ENCODE data around the gene PHGDH. TPM values are rescaled to one million over a fixed set of nuclear protein-coding genes. Genes with fewer than 3 reads are reported as not detected.
A peak's percentile ranks its signal among the peaks of the same experiment; 100 is the strongest.

Gene PHGDH
- total RNA-seq, 1 donor from 2014 or later, result 13.0 TPM

DNA sequence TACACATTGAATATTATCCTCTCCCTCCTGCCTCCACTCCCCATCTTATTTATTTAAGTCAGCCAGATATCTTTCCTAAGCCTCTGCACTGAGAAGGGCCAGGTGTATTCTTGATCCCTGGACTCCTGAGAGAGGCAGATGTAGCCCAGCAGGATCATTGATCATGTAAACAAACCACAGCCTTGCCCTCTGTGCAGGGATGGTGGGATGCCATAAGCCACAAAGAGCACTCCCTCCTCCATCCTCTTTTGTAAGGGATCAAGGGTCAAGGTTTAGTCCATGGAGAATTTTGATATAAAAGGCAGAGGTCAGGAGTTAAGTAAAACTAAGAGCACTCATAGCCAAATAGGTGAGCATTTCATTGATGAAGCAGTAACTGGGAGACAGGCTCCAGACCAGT, 17.3 kb downstream of the PHGDH start:
- DNase-seq (ENCODE audit: low spot score in 2 of 2) (no peak), FAIRE-seq (no peak)

DNA sequence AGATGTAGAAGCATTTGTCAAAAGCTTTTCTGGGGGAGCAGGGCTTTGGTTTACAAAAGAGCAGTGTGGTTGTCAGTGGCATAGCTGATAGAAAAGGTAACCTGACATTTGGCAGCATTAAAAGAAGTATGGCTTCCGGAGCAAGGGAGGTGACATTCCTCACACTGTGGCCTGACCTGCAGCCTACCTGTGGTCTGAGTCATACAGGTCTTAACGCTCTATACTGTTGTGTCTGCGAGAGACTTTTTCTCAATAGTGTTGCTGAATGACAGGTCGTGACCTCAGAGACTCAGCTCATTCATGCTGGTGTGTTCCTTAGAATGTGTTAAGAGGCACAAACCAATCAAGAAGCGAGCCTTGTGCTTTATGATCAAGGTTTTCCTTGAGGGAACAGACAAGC, 19.3 kb downstream of the PHGDH start:
- DNase-seq (ENCODE audit: low spot score in 2 of 2), result no peak
- FAIRE-seq, result no peak

DNA sequence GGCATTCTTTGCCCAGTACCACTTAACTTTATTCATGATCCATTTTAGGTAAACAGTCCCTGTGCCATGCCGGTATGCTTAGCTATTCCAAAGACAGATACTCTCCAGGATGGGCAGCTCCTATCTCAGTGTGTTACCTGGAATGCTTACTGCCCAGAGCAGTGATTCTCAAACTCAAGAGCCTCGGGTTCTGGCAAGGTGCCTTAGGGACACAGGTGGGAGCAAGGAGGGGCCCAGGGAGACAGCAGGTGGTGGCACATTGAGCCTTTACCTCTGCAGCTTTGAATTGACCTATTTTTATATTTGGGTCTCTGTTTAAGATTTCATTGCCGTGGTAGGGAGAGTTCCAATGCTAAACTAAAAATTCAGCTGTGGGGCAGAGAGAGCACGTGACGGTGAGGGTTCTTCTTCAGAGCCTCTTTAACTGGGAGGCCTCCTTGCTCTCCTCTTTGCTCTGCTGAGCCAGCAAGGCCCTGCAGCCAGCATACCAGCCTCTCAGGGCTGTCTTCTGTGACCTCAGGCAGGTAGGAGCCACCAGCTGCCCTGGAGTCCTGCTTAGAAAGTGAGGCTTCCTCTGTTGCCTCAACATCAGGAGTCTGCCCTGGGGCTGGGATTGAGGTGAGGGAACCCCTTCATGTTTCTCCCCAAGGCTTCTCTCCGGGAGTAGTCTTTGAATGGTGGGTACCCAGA, 20.2 kb downstream of the PHGDH start:
- FAIRE-seq, result no peak
- DNase-seq (ENCODE audit: low spot score in 2 of 2), result no peak

DNA sequence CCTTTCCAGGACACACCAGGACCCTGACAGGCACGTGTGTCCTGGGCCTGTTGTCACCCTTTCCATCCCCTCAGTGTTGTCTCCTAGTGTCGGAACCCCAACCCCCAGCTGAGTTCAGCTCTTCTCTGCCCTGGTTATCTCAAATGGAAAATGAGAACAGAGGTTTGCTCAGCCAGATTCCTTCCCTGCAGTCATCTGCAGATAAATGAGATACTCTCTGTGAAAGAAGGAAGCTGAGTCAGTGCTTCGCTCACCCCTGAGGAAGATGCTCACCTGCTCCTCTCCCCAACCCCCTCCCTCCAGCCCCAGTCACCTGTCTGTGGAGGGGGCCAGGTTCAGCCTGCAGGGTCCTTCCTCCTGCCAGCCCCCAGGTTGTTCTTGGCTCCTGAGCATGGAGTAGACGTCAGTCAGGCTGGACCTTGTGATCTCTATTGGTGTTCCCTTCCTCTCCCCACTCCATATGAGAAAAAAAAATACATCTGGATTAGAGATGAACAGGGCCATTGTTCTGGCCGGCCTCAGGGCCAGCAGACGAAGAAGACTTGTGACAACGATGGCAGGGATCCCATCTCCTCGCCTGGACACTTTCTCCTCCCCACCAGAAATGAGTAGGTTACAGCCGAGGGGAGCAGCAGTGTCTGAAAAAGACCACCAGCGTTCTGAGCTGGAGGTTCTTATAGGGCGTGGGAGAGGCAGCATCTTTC, 20.9 kb downstream of the PHGDH start:
- FAIRE-seq (no peak), DNase-seq (ENCODE audit: low spot score in 2 of 2) (peak in 1 of 2 donors; percentile 49)

DNA sequence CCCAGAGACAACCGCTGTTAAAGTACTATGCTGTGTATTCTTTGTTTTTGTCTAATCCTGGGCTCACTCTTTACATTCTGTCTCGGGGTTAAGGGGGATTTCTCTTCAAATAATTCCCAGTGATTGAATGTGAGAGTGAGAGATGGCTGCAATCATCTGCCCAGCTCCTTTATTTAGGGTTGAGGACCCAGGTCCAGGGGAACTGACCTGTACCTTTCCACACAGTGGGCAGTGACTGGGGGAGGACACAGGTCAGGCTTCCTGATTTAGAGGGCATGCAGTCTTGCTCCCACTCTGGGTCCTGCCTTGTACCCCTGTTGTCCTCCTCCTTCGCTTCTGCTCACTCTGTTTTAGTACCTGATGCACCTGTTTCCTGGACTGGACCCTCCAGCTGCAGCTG, 22.0 kb downstream of the PHGDH start:
- FAIRE-seq (no peak), DNase-seq (ENCODE audit: low spot score in 2 of 2) (no peak)

DNA sequence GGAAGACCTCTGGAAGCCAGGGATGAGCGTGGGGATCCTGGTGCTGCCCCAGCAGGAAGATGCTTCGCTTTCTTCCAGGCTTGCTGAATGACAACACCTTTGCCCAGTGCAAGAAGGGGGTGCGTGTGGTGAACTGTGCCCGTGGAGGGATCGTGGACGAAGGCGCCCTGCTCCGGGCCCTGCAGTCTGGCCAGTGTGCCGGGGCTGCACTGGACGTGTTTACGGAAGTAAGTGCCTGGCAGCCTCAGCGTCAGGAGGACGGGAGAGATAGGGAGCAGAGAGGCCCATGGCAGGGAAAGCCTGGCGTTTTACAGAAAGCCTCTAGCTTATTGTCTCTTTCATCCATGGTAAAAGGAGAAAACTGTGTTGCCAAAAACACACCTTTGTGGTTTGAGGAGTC, 23.5 kb downstream of the PHGDH start:
- FAIRE-seq (no peak), DNase-seq (ENCODE audit: low spot score in 2 of 2) (no peak)

DNA sequence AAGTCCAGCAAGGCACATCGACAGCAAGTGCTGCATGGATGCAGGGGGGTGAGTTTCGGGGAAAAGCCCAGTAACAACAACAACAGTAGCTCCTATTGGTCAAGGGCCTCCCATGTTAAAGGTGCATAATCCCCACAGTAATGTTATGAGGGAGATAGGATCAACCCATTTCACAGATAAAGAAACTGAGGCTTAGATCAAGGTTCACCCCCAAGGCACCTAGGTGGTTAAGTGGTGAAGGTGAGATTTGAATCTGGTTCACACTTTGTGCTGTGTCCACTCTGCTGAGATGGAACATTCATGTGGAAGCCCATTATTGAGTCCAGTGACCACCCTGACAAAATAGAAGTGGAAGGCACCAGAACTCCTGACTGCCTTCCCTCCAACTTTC, 24.9 kb downstream of the PHGDH start:
- FAIRE-seq (no peak), DNase-seq (ENCODE audit: low spot score in 2 of 2) (no peak)

DNA sequence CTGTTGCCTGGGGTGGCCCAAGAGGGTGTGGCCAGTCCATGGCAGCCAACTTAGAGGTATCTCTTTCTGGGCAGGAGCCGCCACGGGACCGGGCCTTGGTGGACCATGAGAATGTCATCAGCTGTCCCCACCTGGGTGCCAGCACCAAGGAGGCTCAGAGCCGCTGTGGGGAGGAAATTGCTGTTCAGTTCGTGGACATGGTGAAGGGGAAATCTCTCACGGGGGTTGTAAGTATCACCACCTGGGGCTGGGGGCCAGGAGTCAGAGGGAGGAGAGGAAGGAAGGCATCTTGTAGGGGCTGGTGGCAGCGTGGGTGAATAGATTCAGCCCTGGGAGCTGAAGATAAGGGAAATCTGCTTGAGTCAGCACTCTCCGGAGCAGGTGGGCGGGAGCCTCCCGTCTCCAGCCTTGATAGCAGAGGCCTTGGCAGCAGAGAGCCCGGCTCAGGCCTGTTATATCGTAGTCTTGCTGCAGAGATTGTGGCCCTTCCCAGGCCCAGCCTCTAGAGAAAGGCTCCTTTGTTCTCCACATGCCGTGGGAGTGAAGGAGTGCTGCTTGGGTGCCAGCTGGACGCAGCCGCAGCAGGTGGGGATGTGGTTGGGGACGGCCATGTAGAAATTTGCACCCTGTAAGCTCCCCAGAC, 25.4 kb downstream of the PHGDH start:
- FAIRE-seq (no peak), DNase-seq (ENCODE audit: low spot score in 2 of 2) (peak in 1 of 2 donors; percentile 41)

DNA sequence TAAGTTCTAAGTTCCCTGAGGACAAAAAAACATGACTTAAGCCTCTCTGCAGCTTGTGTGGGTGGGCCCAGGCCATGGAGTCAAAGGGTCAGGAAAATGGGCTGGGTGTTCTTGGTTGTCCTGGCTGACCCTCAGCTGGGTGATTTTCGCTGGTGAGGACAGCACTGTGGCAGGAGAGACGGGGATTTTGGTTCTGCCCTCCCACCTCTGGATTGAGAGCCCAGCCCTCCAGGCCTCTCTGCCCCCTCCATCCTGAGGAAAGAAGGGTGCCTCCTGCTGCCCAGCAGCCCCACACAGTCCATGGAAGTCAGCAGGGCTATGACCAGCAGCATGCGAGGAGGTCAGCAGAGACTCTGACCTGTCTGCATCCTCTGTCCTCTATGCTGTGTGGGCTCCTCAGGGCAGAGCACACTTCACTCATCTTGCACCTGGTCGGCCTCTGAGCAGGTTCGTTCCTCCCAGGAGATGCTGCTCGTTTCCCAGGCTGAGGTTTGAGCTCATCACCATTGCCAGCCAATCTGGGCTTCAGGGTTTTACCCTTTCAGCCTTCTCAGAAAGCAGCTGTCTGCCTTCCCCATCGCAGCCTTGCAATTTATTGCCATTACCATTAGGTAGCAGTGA, 26.5 kb downstream of the PHGDH start:
- no peak for DNase-seq (ENCODE audit: low spot score in 2 of 2)
- FAIRE-seq, result no peak

DNA sequence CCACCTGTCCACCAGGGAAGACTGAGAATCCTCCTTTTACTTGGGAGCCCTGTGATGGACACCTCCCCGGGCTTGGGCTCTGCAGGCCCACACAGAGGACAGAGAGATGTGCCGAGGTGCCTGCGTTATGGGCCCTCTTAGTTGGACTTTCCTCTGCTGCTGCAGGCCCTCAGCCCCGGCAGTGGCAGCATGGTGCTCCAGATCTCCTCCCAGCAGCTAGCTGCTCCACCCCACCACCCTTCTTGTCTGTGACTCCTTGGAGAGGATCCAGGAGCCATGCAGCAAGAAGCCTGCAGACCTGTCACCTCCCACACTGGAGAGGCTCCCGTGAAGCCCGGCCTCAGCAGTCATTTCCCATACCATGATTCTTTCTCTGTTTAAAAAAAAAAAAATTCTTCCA, 27.4 kb downstream of the PHGDH start:
- FAIRE-seq, result no peak
- no peak for DNase-seq (ENCODE audit: low spot score in 2 of 2)

DNA sequence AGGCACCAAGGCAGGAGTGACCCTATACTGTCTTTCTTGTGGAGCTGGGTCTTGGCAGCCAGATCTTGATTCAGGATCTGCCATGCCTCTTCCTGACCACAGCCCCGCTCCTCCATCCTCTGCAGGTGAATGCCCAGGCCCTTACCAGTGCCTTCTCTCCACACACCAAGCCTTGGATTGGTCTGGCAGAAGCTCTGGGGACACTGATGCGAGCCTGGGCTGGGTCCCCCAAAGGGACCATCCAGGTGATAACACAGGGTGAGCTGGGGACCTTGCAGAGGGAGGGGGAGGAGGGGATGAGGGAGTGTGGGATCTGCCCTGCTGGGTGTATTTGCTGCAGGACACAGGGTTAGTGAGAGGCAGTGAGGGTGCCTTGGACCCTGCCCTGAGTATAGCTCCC, 28.5 kb downstream of the PHGDH start:
- DNase-seq (ENCODE audit: low spot score in 2 of 2) (no peak), FAIRE-seq (no peak)

DNA sequence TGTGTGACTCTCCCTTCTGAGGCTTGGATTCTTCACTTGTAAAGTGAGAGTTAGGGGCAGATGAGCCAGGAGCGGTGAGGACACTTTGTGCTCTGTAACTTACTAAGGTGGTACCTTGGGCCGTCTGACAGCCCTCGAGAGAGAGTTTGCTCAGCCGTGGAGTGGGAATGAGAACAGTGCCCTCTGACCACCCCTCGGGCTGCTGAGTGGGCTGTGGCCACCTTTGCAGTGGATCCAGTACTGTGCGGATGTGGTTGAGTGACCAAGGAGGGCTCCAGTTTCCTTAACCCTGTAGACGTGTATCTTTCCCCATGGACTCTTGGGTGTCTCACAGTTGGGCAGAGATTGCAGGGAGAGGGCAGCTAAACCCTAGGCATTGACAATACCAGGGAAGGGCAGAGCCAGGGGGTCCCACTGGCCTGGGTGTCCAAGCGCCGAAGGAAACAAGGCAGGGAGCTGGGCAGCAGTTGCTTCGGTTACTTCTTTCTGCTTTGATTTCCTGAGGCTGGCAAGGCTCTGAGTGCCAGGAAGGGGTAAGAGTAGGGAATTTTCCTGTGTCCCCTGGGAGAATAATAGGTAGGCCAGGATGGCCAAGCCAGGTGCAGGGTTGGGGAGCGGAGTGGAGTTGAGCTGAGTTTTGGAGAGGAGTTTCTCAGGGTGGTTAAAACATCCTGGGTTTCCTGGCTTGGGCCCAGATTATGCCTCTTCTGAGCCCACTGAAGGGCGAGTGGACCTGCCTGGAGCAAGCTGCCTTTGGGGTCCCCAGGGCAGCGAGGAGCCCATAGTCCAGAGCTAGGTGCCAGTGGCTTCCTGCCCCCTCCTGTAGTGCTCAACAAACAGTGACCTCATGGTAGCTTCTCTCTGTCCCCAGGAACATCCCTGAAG, 29.4 kb downstream of the PHGDH start:
- no peak for FAIRE-seq

DNA sequence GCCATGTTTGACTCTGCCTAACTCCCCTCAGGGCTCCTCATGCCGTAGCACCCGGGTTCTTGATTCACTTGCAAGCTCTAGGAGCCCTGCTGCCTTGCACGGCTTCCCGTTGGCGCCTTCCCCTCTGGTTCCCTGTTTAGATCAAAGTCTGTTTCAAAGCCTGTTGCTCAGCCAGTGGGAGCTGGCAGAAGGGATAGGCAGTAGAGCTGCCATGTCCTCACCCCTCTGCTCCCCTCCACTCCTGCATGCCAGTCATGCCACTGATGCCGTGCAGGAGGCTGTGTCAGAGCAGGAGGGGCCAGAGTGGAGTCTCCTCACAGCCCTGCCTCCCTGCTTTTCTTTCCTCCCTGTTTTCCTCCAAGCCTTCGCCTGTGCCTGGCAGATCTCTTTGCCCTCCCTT, 30.5 kb downstream of the PHGDH start:
- DNase-seq (ENCODE audit: low spot score in 2 of 2) (no peak), FAIRE-seq (no peak)

More for the DNA sequence above, 29.4 kb downstream of the PHGDH start:
- DNase-seq (ENCODE audit: low spot score in 2 of 2), result no peak

DNA sequence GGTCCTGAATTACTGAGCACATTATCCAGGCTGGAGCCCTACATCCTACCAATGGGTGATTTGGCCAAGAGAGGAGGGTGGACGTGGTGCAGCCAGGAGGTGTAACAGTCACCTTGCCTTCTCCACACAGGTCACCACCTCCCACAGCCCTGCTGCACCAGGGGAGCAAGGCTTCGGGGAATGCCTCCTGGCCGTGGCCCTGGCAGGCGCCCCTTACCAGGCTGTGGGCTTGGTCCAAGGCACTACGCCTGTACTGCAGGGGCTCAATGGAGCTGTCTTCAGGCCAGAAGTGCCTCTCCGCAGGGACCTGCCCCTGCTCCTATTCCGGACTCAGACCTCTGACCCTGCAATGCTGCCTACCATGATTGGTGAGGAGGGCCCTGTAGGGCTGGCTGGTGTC, 30.9 kb downstream of the PHGDH start:
- DNase-seq (ENCODE audit: low spot score in 2 of 2) (no peak), FAIRE-seq (no peak)

DNA sequence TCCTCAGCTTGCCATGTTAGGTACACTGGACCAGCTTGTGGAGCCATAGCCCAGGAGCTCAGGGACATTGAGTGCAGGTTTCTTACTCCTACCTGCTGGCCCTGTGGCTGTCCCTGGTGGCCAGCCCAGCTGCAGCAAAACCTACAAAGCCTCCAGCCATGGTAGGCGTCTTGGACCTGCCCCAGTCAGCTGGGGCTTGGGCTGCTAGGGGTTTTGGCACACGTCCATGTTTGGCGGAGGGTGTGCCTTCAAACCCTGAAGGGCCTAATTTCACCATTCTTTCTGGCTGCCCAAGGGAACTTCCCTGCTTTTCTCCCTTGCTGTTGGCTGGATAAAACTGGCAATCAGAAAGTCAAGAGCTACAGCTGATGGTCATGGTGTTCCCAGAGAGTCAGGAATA, 31.6 kb downstream of the PHGDH start:
- DNase-seq (ENCODE audit: low spot score in 2 of 2), result no peak
- FAIRE-seq, result no peak

DNA sequence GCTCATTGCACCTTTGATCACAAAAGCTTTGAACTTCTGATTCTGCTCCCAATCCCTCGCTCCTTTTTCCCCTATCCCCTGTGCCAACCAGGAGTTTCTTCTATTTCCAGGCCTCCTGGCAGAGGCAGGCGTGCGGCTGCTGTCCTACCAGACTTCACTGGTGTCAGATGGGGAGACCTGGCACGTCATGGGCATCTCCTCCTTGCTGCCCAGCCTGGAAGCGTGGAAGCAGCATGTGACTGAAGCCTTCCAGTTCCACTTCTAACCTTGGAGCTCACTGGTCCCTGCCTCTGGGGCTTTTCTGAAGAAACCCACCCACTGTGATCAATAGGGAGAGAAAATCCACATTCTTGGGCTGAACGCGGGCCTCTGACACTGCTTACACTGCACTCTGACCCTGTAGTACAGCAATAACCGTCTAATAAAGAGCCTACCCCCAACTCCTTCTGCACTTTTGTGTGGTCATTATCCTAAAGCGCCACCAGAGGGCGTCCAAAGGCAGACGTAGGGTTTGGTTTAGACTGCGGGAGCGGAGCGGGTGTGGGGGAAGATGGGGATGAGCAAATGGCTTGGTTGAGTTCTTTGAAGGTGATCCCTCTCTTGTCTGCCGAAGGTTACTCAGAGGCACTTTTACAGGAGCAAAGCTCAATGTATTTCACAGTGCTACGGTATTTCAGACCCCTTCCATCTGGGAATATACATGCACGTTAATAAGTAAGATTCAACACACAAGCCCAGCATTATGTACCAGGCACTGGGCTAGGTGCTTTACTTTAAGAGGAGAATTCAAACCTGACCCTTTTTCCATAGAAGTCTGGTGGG, 32.3 kb downstream of the PHGDH start:
- DNase-seq (ENCODE audit: low spot score in 2 of 2) (peak in 1 of 2 donors; percentile 71), FAIRE-seq (no peak)

DNA sequence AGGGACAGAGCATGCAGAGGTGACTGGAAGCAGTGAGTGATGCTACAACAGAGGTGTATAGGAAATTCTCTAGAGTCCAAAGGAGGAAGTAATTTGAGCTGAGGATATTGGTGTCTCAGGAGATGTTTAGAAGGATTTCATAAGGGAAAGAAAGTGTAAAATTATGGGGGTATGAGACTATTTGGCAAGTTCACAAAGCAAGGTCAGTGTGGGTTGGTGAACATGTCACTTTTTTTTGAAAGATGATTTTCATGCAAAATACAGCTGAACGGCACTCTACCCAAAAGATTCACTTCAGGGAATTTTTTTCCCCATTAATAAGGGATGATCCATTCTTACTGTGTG, 32.8 kb downstream of the PHGDH start:
- DNase-seq (ENCODE audit: low spot score in 2 of 2), result no peak
- FAIRE-seq, result no peak

DNA sequence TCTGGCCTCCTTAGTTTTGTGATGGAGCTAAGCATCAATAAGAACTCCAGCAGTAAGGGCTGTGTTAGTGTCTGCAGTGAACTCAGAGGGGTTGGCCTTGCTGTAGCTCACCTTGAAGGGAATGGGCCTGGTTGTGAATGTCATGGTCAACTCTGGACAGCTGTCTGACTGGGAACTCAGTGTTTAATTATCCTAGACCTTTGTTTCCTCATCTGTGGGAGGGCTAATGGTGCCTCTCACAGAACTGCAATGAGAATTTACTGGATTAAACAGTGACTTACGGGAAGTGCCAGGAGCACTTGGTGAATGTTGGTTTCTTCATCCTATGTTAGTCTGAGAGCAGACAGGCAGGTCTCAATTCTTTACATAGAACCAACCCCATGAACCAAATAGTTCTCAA, 33.3 kb downstream of the PHGDH start:
- DNase-seq (ENCODE audit: low spot score in 2 of 2), result no peak
- no peak for FAIRE-seq

DNA sequence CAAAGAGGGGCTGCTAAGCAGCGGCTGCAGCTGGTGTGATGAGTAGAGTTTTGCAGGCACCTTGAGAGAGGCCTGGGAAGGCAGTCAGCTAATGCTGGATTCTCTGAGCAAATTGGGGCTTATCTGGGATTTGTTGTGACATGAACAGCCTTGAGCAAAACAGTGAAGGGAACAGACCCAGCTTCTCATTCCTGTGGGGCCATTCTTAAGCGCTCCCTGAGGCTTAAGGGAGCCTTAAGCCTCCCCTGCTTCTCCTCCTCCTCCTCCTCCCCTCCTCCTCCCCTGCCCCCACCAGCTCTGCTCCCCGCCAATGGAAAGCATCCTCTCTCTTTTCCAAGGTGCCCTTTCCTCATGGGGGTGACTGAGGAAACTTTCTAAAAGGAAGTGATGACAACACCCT, 35.7 kb downstream of the PHGDH start:
- FAIRE-seq, result no peak
- no peak for DNase-seq (ENCODE audit: low spot score in 2 of 2)

DNA sequence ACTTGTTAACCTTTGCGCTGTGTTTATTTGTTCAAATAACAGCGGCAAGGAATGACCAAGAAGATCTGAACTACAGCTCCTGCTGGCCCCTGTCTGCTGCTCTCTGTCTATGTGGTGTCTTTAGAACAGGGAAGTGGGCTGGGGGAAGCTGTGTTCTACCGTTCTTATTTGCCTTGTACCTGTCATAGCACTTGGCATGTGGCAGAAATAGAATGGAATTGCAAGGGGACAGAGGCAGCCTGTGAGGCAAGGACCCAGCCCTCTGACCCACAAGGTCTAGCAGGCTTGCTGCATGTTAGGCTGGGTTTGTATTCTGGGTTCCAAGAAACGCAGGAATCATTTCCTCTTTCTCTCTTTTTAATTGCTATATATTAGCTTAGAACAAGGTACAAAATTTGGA, 36.3 kb downstream of the PHGDH start:
- FAIRE-seq, result no peak

More for the DNA sequence above, 36.3 kb downstream of the PHGDH start:
- DNase-seq (ENCODE audit: low spot score in 2 of 2), result no peak

All from frontal cortex (tissue), 4 donors.